HUES48 (cell line): ENCODE data around the gene ERGIC1.

Experiments
- H3K27ac ChIP-seq: one replicate; pipeline ENCODE4 v1.7.0; 2013; ENCODE audit warnings: low read depth, low read length, inconsistent platforms
- H3K27me3 ChIP-seq: 2 replicates; pipeline ENCODE4 v1.6.1; 2013; ENCODE audit warnings: mild to moderate bottlenecking, low read length; ENCODE audit not compliant: control insufficient read depth, insufficient read depth
- H3K36me3 ChIP-seq: 2 replicates; pipeline ENCODE4 v1.6.1; 2013; ENCODE audit warnings: low read length; ENCODE audit not compliant: control insufficient read depth, insufficient read depth
- H3K4me1 ChIP-seq: 2 replicates; pipeline ENCODE4 v1.6.1; 2013; ENCODE audit warnings: mild to moderate bottlenecking, low read length; ENCODE audit not compliant: control insufficient read depth, insufficient read depth
- H3K4me3 ChIP-seq: 2 replicates; pipeline ENCODE4 v1.5.1; 2013; ENCODE audit warnings: mild to moderate bottlenecking, low read depth, low read length
- H3K9ac ChIP-seq: 2 replicates; pipeline ENCODE4 v1.6.1; 2013; ENCODE audit warnings: mild to moderate bottlenecking, low read depth, low read length, moderate library complexity
- H3K9me3 ChIP-seq: 2 replicates; pipeline ENCODE4 v1.6.1; 2013; ENCODE audit warnings: low read length; ENCODE audit not compliant: control insufficient read depth, insufficient read depth

The ERGIC1 gene

GRCh38 chr5:172920447-172920849, 86.4 kb downstream of the ERGIC1 start:
- no peaks in the 10 kb centered on the region for H3K4me1 ChIP-seq
- no peaks in the 10 kb centered on the region for H3K9me3 ChIP-seq
- H3K27me3 ChIP-seq, result no peaks in the 10 kb centered on the region
- H3K9ac ChIP-seq, result no peak overlapping the region
- peak overlapping the region; percentile 43 for H3K27ac ChIP-seq
- H3K36me3 ChIP-seq, result peaks cover 63% of the 10 kb centered on the region
- no peak overlapping the region for H3K4me3 ChIP-seq

GRCh38 chr5:172920995-172921394, 86.9 kb downstream of the ERGIC1 start:
- no peak overlapping the region for H3K27ac ChIP-seq
- H3K9me3 ChIP-seq, result no peaks in the 10 kb centered on the region
- no peaks in the 10 kb centered on the region for H3K4me1 ChIP-seq
- no peaks in the 10 kb centered on the region for H3K27me3 ChIP-seq
- H3K4me3 ChIP-seq, result no peak overlapping the region
- H3K36me3 ChIP-seq, result peaks cover 63% of the 10 kb centered on the region
- no peak overlapping the region for H3K9ac ChIP-seq

- Histone ChIP-seq H3K9ac (no peak overlapping the region), H3K27ac (no peak overlapping the region), H3K4me3 (no peak overlapping the region), H3K9me3 (no peaks in the 10 kb centered on the region), H3K36me3 (peaks cover 66% of the 10 kb centered on the region), H3K27me3 (no peaks in the 10 kb centered on the region), H3K4me1 (no peaks in the 10 kb centered on the region)
Measured at GRCh38 chr5:172921906-172922305, 87.9 kb downstream of the ERGIC1 start.

- H3K9me3 ChIP-seq, result no peaks in the 10 kb centered on the region
- H3K9ac ChIP-seq, result no peak overlapping the region
- no peak overlapping the region for H3K27ac ChIP-seq
- H3K36me3 ChIP-seq, result peaks cover 63% of the 10 kb centered on the region
- no peaks in the 10 kb centered on the region for H3K4me1 ChIP-seq
- no peaks in the 10 kb centered on the region for H3K27me3 ChIP-seq
- H3K4me3 ChIP-seq, result no peak overlapping the region
Measured at GRCh38 chr5:172923539-172923938, 89.5 kb downstream of the ERGIC1 start.

GRCh38 chr5:172925336-172925948, 91.4 kb downstream of the ERGIC1 start:
- H3K27ac ChIP-seq, result no peak overlapping the region
- H3K27me3 ChIP-seq, result no peaks in the 10 kb centered on the region
- no peaks in the 10 kb centered on the region for H3K4me1 ChIP-seq
- no peak overlapping the region for H3K4me3 ChIP-seq
- H3K9me3 ChIP-seq, result no peaks in the 10 kb centered on the region
- no peak overlapping the region for H3K9ac ChIP-seq
- peaks cover 50% of the 10 kb centered on the region for H3K36me3 ChIP-seq

- no peaks in the 10 kb centered on the region for H3K27me3 ChIP-seq
- H3K4me3 ChIP-seq, result no peak overlapping the region
- no peak overlapping the region for H3K27ac ChIP-seq
- no peaks in the 10 kb centered on the region for H3K4me1 ChIP-seq
- no peak overlapping the region for H3K9ac ChIP-seq
- no peaks in the 10 kb centered on the region for H3K9me3 ChIP-seq
- H3K36me3 ChIP-seq, result peaks cover 50% of the 10 kb centered on the region
Measured at GRCh38 chr5:172926008-172926523, 92.0 kb downstream of the ERGIC1 start.

GRCh38 chr5:172926796-172927195, 92.7 kb downstream of the ERGIC1 start:
- H3K4me1 ChIP-seq, result no peaks in the 10 kb centered on the region
- no peak overlapping the region for H3K9ac ChIP-seq
- H3K9me3 ChIP-seq, result no peaks in the 10 kb centered on the region
- no peaks in the 10 kb centered on the region for H3K27me3 ChIP-seq
- H3K27ac ChIP-seq, result no peak overlapping the region
- no peak overlapping the region for H3K4me3 ChIP-seq
- H3K36me3 ChIP-seq, result peaks cover 45% of the 10 kb centered on the region

GRCh38 chr5:172929371-172929838, 95.4 kb downstream of the ERGIC1 start:
- no peak overlapping the region for H3K4me3 ChIP-seq
- no peaks in the 10 kb centered on the region for H3K9me3 ChIP-seq
- H3K27ac ChIP-seq, result no peak overlapping the region
- H3K4me1 ChIP-seq, result peaks cover 6% of the 10 kb centered on the region; the same call in 1 of the 2 replicates
- H3K36me3 ChIP-seq, result peaks cover 46% of the 10 kb centered on the region
- no peaks in the 10 kb centered on the region for H3K27me3 ChIP-seq
- H3K9ac ChIP-seq, result no peak overlapping the region

GRCh38 chr5:172931001-172931536, 97.0 kb downstream of the ERGIC1 start:
- Histone ChIP-seq H3K27me3 (no peaks in the 10 kb centered on the region), H3K4me1 (peaks cover 6% of the 10 kb centered on the region; the same call in 1 of the 2 replicates), H3K4me3 (no peak overlapping the region), H3K36me3 (peaks cover 47% of the 10 kb centered on the region), H3K27ac (no peak overlapping the region), H3K9me3 (no peaks in the 10 kb centered on the region), H3K9ac (no peak overlapping the region)

GRCh38 chr5:172932313-172933017, 98.4 kb downstream of the ERGIC1 start:
- H3K36me3 ChIP-seq, result peaks cover 48% of the 10 kb centered on the region
- no peak overlapping the region for H3K27ac ChIP-seq
- peaks cover 6% of the 10 kb centered on the region; the same call in 1 of the 2 replicates for H3K4me1 ChIP-seq
- no peak overlapping the region for H3K9ac ChIP-seq
- no peaks in the 10 kb centered on the region for H3K9me3 ChIP-seq
- no peaks in the 10 kb centered on the region for H3K27me3 ChIP-seq
- no peak overlapping the region for H3K4me3 ChIP-seq

- H3K27me3 ChIP-seq, result no peaks in the 10 kb centered on the region
- no peaks in the 10 kb centered on the region for H3K9me3 ChIP-seq
- H3K27ac ChIP-seq, result no peak overlapping the region
- H3K4me1 ChIP-seq, result peaks cover 6% of the 10 kb centered on the region; the same call in 1 of the 2 replicates
- H3K36me3 ChIP-seq, result peaks cover 48% of the 10 kb centered on the region
- H3K9ac ChIP-seq, result no peak overlapping the region
- no peak overlapping the region for H3K4me3 ChIP-seq
Measured at GRCh38 chr5:172933238-172933637, 99.2 kb downstream of the ERGIC1 start.
